HTR-8/SVneo (cell line): ENCODE results near the gene LMAN1L.

Experiments
- DNase-seq: peaks from one replicate; pipeline ENCODE4 v3.0.0; 2011; ENCODE audit warnings: low spot score, mixed read lengths; ENCODE audit not compliant: insufficient read length
- FAIRE-seq: peaks from 2 replicates; lab custom pipeline; 2011; peaks lifted over from hg19 to GRCh38; lab: Jason Lieb, UNC

Gene LMAN1L

GRCh38 chr15:74792227-74793016, 20.2 kb upstream of the LMAN1L start:
- FAIRE-seq = no peak

GRCh38 chr15:74793135-74794028, 19.3 kb upstream of the LMAN1L start:
- FAIRE-seq = no peak
- no peak for DNase-seq

More at GRCh38 chr15:74792227-74793016, 20.2 kb upstream of the LMAN1L start:
- DNase-seq = no peak

GRCh38 chr15:74794248-74794969, 18.2 kb upstream of the LMAN1L start:
- no peak for FAIRE-seq
- no peak for DNase-seq

GRCh38 chr15:74794970-74795349, 17.7 kb upstream of the LMAN1L start:
- DNase-seq (no peak), FAIRE-seq (no peak)

- FAIRE-seq (no peak), DNase-seq (no peak)
Observed at GRCh38 chr15:74795966-74796625, 16.5 kb upstream of the LMAN1L start.

- no peak for FAIRE-seq
- DNase-seq = no peak
Observed at GRCh38 chr15:74798388-74799254, 14.0 kb upstream of the LMAN1L start.

GRCh38 chr15:74799255-74799855, 13.3 kb upstream of the LMAN1L start:
- no peak for DNase-seq
- FAIRE-seq = no peak

- FAIRE-seq = peak; percentile 84
- peak; percentile 86 for DNase-seq
Observed at GRCh38 chr15:74799856-74800558, 12.6 kb upstream of the LMAN1L start.

- DNase-seq = no peak
- FAIRE-seq = no peak
Observed at GRCh38 chr15:74800559-74801094, 12.0 kb upstream of the LMAN1L start.

GRCh38 chr15:74801311-74801997, 11.2 kb upstream of the LMAN1L start:
- no peak for FAIRE-seq

GRCh38 chr15:74802290-74802689, 10.3 kb upstream of the LMAN1L start:
- FAIRE-seq (no peak), DNase-seq (no peak)

More at GRCh38 chr15:74801311-74801997, 11.2 kb upstream of the LMAN1L start:
- DNase-seq = no peak

- no peak for FAIRE-seq
Observed at GRCh38 chr15:74802862-74803447, 9.7 kb upstream of the LMAN1L start.

GRCh38 chr15:74804935-74805334, 7.7 kb upstream of the LMAN1L start:
- FAIRE-seq (no peak), DNase-seq (no peak)

More at GRCh38 chr15:74802862-74803447, 9.7 kb upstream of the LMAN1L start:
- no peak for DNase-seq

GRCh38 chr15:74807282-74807681, 5.4 kb upstream of the LMAN1L start:
- DNase-seq = no peak
- no peak for FAIRE-seq

GRCh38 chr15:74808078-74808839, 4.4 kb upstream of the LMAN1L start:
- DNase-seq (no peak), FAIRE-seq (no peak)

GRCh38 chr15:74808840-74809229, 3.8 kb upstream of the LMAN1L start:
- FAIRE-seq = no peak

More at GRCh38 chr15:74808840-74809229, 3.8 kb upstream of the LMAN1L start:
- no peak for DNase-seq
